ENCODE results near the gene KMT2C.

- TF ChIP-seq CTCF (conservative IDR thresholded peaks at IDR 0.05): no peak
- no peak for TF ChIP-seq ZFX (IDR thresholded peaks at IDR 0.05)
These were observed 304.9 kb downstream of the KMT2C start for GRCh38 chr7:152130658-152131590.
